ENCODE results near the gene SF3B1.

GRCh38 chr2:197460649-197461048 lies 25.8 kb upstream of the SF3B1 start:
- TF ChIP-seq CTCF (conservative IDR thresholded peaks at IDR 0.05; ENCODE audit: low read length) (no peak), EZH2phosphoT487 (IDR thresholded peaks at IDR 0.05; ENCODE audit: borderline replicate concordance) (no peak)
